H9 (cell line): ENCODE measurements around the gene OR6K3. TPM values are rescaled to one million over a fixed set of nuclear protein-coding genes. Genes with fewer than 3 reads are reported as not detected.

Experiments
- DNase-seq: peaks from one replicate; pipeline ENCODE4 v3.0.0-alpha.2; 2017
- H2AFZ ChIP-seq: one replicate; pipeline ENCODE4 v1.6.1; 2013; ENCODE audit warnings: mild to moderate bottlenecking, low read length, control low read depth, moderate library complexity
- H2AK5ac ChIP-seq: 2 replicates; pipeline ENCODE4 v1.6.1; 2013; ENCODE audit warnings: low read length, control low read depth, mixed read lengths; ENCODE audit not compliant: insufficient read length
- H2BK120ac ChIP-seq: one replicate; pipeline ENCODE4 v1.6.1; 2013; ENCODE audit warnings: low read depth, mild to moderate bottlenecking, low read length, control low read depth, inconsistent platforms; ENCODE audit not compliant: poor library complexity, severe bottlenecking
- H2BK12ac ChIP-seq: 2 replicates; pipeline ENCODE4 v1.6.1; 2013; ENCODE audit warnings: low read length, control low read depth, mixed read lengths, low read depth; ENCODE audit not compliant: insufficient read length
- H2BK15ac ChIP-seq: 2 replicates; pipeline ENCODE4 v1.6.1; 2013; ENCODE audit warnings: low read depth, low read length, control low read depth
- H2BK20ac ChIP-seq: one replicate; pipeline ENCODE4 v1.6.1; 2013; ENCODE audit warnings: low read depth, mild to moderate bottlenecking, low read length, control low read depth, inconsistent platforms; ENCODE audit not compliant: poor library complexity, severe bottlenecking
- H2BK5ac ChIP-seq: 2 replicates; pipeline ENCODE4 v1.6.1; 2013; ENCODE audit warnings: low read length, control low read depth, mixed read lengths; ENCODE audit not compliant: insufficient read length
- H3K14ac ChIP-seq: 2 replicates; pipeline ENCODE4 v1.6.1; 2013; ENCODE audit warnings: low read length, control low read depth; ENCODE audit not compliant: insufficient read depth
- H3K18ac ChIP-seq: 2 replicates; pipeline ENCODE4 v1.6.1; 2013; ENCODE audit warnings: low read depth, mild to moderate bottlenecking, mixed read lengths, low read length, control low read depth; ENCODE audit not compliant: insufficient read length
- H3K23ac ChIP-seq: 2 replicates; pipeline ENCODE4 v1.6.1; 2013; ENCODE audit warnings: low read length, control low read depth, mixed read lengths, low read depth; ENCODE audit not compliant: insufficient read length
- H3K23me2 ChIP-seq: 2 replicates; pipeline ENCODE4 v1.6.1; 2013; ENCODE audit warnings: low read depth, mild to moderate bottlenecking, mixed read lengths, low read length, control low read depth; ENCODE audit not compliant: insufficient read length, poor library complexity, severe bottlenecking
- H3K27ac ChIP-seq: 2 replicates; pipeline ENCODE4 v1.5.1; 2013; ENCODE audit warnings: low read length, control low read depth, mixed read lengths, low read depth; ENCODE audit not compliant: insufficient read length
- H3K27me3 ChIP-seq: 2 replicates; pipeline ENCODE4 v1.6.1; 2013; ENCODE audit warnings: low read length, control low read depth, inconsistent platforms; ENCODE audit not compliant: insufficient read depth
- H3K4ac ChIP-seq: 2 replicates; pipeline ENCODE4 v1.6.1; 2013; ENCODE audit warnings: low read depth, mild to moderate bottlenecking, control low read depth, inconsistent platforms, low read length, moderate library complexity
- H3K4me1 ChIP-seq: 2 replicates; pipeline ENCODE4 v1.6.1; 2013; ENCODE audit warnings: low read length, control low read depth, inconsistent platforms; ENCODE audit not compliant: insufficient read depth
- H3K4me2 ChIP-seq: 2 replicates; pipeline ENCODE4 v1.6.1; 2013; ENCODE audit warnings: low read length, control low read depth, mixed read lengths; ENCODE audit not compliant: insufficient read length, insufficient read depth
- H3K56ac ChIP-seq: 2 replicates; pipeline ENCODE4 v1.6.1; 2013; ENCODE audit warnings: low read depth, mild to moderate bottlenecking, mixed read lengths, low read length, control low read depth; ENCODE audit not compliant: insufficient read length
- H3K79me1 ChIP-seq: 2 replicates; pipeline ENCODE4 v1.6.1; 2013; ENCODE audit warnings: low read depth, mild to moderate bottlenecking, moderate library complexity, low read length, control low read depth, inconsistent platforms; ENCODE audit not compliant: insufficient read depth, poor library complexity, severe bottlenecking
- H3K79me2 ChIP-seq: 2 replicates; pipeline ENCODE4 v1.6.1; 2013; ENCODE audit warnings: low read length, control low read depth, inconsistent platforms; ENCODE audit not compliant: insufficient read depth
- H3K9ac ChIP-seq: 2 replicates; pipeline ENCODE4 v1.6.1; 2013; ENCODE audit warnings: low read length, control low read depth, mixed read lengths; ENCODE audit not compliant: insufficient read length; ENCODE audit errors: extremely low read depth
- H3K9me3 ChIP-seq: one replicate; pipeline ENCODE4 v1.6.1; 2013; ENCODE audit warnings: low read depth, low read length, inconsistent platforms; ENCODE audit not compliant: control insufficient read depth
- H3T11ph ChIP-seq: one replicate; pipeline ENCODE4 v1.6.1; 2013; ENCODE audit warnings: mild to moderate bottlenecking, low read length, control low read depth, inconsistent platforms
- H4K20me1 ChIP-seq: one replicate; pipeline ENCODE4 v1.6.1; 2013; ENCODE audit not compliant: control insufficient read depth, insufficient read length, insufficient read depth
- H4K5ac ChIP-seq: 2 replicates; pipeline ENCODE4 v1.6.1; 2013; ENCODE audit warnings: low read depth, mild to moderate bottlenecking, mixed read lengths, low read length, control low read depth; ENCODE audit not compliant: insufficient read length
- H4K8ac ChIP-seq: replicated peaks from 2 replicates; pipeline ENCODE4 v1.6.1; 2013; ENCODE audit warnings: low read length, control low read depth, mixed read lengths, low read depth; ENCODE audit not compliant: insufficient read length
- H4K91ac ChIP-seq: 2 replicates; pipeline ENCODE4 v1.6.1; 2013; ENCODE audit warnings: low read depth, mild to moderate bottlenecking, moderate library complexity, mixed read lengths, low read length, control low read depth; ENCODE audit not compliant: insufficient read length
- H3K27ac Mint-ChIP-seq, 3 experiments: 2 replicates in 2 of 3; 3 replicates in 1 of 3; pipeline ENCODE4 v1.8.0; 2020 to 2021; ENCODE audit warnings: mixed read lengths in 3 of 3, mild to moderate bottlenecking in 1 of 3, moderate library complexity in 1 of 3
- H3K27me3 Mint-ChIP-seq: 2 replicates; pipeline ENCODE4 v1.8.0; 2021; ENCODE audit warnings: low read depth, mild to moderate bottlenecking, moderate library complexity, mixed read lengths
- H3K36me3 Mint-ChIP-seq, 3 experiments: 2 replicates in 2 of 3; 3 replicates in 1 of 3; pipeline ENCODE4 v1.8.0; 2020 to 2021; ENCODE audit warnings: low read depth in 3 of 3, mixed read lengths in 3 of 3; ENCODE audit not compliant: insufficient read depth in 1 of 3
- H3K4me1 Mint-ChIP-seq, 2 experiments: 2 replicates each; pipeline ENCODE4 v1.8.0; 2020; ENCODE audit warnings: mixed read lengths in 2 of 2
- H3K4me3 Mint-ChIP-seq, 2 experiments: 2 replicates in 1 of 2; 3 replicates in 1 of 2; pipeline ENCODE4 v1.8.0; 2020 to 2021; ENCODE audit warnings: mild to moderate bottlenecking in 2 of 2, mixed read lengths in 2 of 2, moderate library complexity in 1 of 2
- H3K9me3 Mint-ChIP-seq, 2 experiments: 2 replicates in 1 of 2; 3 replicates in 1 of 2; pipeline ENCODE4 v1.8.0; 2020; ENCODE audit warnings: mild to moderate bottlenecking in 2 of 2, mixed read lengths in 2 of 2, moderate library complexity in 1 of 2
- total RNA-seq: library from RNA; stranded (reverse); gene quantifications from 2 replicates; pipeline ENCODE4 v1.2.1, GENCODE V29; 2021
- TF ChIP-seq, protein P1 (sequence below): fragments of 200-600 bp; sonication (generic); conservative IDR thresholded peaks from 3 replicates; pipeline ENCODE4 v1.8.0; 2021; ENCODE audit warnings: antibody characterized with exemption, mild to moderate bottlenecking

Gene OR6K3
- total RNA-seq, 1 experiment from 2014 or later = not detected

DNA sequence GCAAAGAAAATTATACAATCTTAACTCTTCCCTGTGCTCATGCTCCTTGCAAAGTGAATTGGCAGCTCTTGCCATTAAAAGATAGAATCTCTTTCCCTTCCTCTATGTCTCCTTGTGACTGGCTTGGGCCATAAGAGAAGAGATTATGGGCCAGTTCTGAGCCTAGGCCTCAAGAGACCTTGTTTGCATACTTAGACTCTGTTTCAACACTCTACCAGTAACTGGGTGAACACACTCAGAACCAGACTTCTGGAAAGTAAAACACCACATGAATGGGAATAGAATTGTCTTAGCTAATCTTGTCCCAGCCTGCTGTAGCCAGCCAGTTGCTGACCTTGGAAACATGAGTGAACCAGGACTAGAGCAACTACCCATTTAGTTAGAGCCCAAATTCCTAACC lies 15.3 kb upstream of the OR6K3 start:
- H2BK20ac ChIP-seq = no peak overlapping the region
- Mint-ChIP-seq H3K4me1 (no peaks in the 10 kb centered on the region), H3K27ac (no peak overlapping the region), H3K4me3 (no peak overlapping the region), H3K36me3 (no peaks in the 10 kb centered on the region), H3K27me3 (no peaks in the 10 kb centered on the region), H3K9me3 (no peaks in the 10 kb centered on the region)
- H2BK12ac ChIP-seq = no peak overlapping the region
- no peaks in the 10 kb centered on the region for H3K9me3 ChIP-seq
- no peak overlapping the region for H3K9ac ChIP-seq
- DNase-seq = no peak
- no peaks in the 10 kb centered on the region for H3K23me2 ChIP-seq
- no peak overlapping the region for H3K4ac ChIP-seq
- H2AFZ ChIP-seq = no peak overlapping the region
- H4K91ac ChIP-seq = no peak overlapping the region
- TF ChIP-seq, protein P1, sequence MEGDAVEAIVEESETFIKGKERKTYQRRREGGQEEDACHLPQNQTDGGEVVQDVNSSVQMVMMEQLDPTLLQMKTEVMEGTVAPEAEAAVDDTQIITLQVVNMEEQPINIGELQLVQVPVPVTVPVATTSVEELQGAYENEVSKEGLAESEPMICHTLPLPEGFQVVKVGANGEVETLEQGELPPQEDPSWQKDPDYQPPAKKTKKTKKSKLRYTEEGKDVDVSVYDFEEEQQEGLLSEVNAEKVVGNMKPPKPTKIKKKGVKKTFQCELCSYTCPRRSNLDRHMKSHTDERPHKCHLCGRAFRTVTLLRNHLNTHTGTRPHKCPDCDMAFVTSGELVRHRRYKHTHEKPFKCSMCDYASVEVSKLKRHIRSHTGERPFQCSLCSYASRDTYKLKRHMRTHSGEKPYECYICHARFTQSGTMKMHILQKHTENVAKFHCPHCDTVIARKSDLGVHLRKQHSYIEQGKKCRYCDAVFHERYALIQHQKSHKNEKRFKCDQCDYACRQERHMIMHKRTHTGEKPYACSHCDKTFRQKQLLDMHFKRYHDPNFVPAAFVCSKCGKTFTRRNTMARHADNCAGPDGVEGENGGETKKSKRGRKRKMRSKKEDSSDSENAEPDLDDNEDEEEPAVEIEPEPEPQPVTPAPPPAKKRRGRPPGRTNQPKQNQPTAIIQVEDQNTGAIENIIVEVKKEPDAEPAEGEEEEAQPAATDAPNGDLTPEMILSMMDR = no peak
- H3K79me2 ChIP-seq = no peaks in the 10 kb centered on the region
- H3K79me1 ChIP-seq = no peaks in the 10 kb centered on the region
- H3K18ac ChIP-seq = no peak overlapping the region
- H3K27me3 ChIP-seq = no peaks in the 10 kb centered on the region
- H3T11ph ChIP-seq = no peak overlapping the region
- H3K14ac ChIP-seq = no peak overlapping the region
- no peak overlapping the region for H3K56ac ChIP-seq
- H3K27ac ChIP-seq = no peak overlapping the region
- H4K20me1 ChIP-seq = no peaks in the 10 kb centered on the region
- H2BK120ac ChIP-seq = no peak overlapping the region
- H3K23ac ChIP-seq = no peak overlapping the region
- H3K4me1 ChIP-seq = no peaks in the 10 kb centered on the region
- H4K8ac ChIP-seq = no peak overlapping the region
- no peak overlapping the region for H2AK5ac ChIP-seq
- no peak overlapping the region for H4K5ac ChIP-seq
- H2BK5ac ChIP-seq = no peak overlapping the region
- H3K4me2 ChIP-seq = no peak overlapping the region
- no peak overlapping the region for H2BK15ac ChIP-seq
